GM21576 (cell line): ENCODE results near the gene CPT1B.
A peak's percentile ranks its signal among the peaks of the same experiment; 100 is the strongest.
"Not testable (repeated sequence)": the region's sequence is repeated elsewhere in the genome, so short reads cannot be mapped to it uniquely, and the experiment has no call there.

Experiments used
- ATAC-seq: cut with Tn5 transposase; IDR thresholded peaks from one replicate; pipeline ENCODE4 v1.9.1; 2021; ENCODE audit warnings: mild to moderate bottlenecking, moderate library complexity; ENCODE audit not compliant: unreplicated experiment

CPT1B gene

DNA sequence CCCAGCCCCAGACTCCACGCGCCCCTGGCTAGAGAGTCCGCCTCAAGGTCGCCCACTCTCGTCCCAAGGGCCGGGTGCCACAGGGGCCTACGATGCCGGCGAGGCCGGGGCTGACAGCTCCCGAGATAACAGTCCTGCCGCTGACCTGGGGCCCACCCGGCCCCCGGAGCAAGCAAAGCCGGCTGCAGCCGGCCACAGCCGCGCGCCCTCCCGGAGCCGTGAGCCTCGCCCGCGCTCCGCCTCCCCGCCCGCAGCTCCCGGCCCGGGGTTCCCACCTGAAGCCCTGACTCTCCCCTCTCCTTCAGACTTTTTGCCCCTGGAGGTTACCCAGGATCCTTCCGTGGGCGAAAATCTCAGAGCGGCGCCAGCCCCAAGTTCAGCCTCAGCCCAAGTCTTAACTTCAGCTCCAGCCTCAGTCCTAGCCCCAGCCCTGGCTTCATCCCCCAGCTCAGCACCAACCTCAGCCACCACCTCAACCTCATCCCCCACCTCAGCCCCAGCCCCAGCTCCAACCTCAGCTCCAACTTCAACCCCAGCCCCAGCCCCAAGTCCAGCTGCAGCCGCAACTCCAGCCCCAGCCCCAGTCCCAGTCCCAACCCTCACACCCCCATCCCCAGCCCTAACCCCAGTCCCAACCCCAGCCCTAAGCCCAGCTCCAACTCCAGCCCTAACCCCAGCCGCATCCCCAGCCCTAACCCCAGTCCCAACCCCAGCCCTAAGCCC is 30.8 kb downstream of the CPT1B start:
- no peak for ATAC-seq

DNA sequence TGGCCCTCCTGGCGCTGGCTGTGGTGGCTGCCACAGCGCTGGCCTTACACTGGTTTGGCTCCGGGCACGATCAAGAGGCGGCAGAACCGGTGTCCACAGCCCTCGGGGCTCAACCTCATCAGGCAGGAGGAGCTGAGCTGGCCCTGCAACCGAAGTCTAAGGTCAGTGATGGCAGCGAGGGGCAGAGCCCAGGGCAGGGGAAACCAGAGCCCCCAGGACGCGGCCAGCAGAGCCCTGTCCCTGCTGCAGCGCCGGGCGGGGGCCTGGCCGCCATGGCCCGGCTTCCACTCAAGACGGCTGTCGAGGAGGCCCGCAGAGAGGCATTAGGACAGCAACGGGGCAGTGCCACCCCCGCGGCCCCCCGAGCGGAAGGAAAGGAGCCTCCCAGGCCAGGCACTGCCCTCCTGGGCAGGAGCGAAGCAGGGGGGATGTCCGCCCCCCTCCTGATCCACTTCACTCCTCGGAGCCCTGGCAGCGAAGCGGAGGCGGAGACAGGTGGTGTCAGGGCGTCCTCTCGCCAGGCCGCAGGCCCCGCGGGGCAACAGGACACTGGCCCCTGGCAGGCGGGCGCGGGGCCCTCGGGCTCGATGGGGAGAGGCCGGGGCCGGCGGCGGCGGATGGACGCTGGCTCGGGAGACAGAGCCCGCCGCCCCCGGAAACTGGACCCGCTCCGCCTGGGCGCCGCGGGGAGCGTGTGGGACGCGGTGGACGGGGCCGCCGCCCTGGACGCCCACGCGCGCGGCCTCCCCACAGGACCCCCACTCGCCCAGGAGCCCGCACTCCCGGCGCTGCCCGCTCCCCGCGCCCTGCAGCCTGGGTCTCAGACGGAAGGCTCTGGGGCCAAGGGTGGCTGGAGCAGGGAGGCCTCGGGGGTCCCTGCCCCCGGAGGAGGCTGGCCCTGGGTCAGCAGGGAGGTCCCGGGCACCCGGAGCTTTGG is 31.6 kb downstream of the CPT1B start:
- no peak for ATAC-seq

DNA sequence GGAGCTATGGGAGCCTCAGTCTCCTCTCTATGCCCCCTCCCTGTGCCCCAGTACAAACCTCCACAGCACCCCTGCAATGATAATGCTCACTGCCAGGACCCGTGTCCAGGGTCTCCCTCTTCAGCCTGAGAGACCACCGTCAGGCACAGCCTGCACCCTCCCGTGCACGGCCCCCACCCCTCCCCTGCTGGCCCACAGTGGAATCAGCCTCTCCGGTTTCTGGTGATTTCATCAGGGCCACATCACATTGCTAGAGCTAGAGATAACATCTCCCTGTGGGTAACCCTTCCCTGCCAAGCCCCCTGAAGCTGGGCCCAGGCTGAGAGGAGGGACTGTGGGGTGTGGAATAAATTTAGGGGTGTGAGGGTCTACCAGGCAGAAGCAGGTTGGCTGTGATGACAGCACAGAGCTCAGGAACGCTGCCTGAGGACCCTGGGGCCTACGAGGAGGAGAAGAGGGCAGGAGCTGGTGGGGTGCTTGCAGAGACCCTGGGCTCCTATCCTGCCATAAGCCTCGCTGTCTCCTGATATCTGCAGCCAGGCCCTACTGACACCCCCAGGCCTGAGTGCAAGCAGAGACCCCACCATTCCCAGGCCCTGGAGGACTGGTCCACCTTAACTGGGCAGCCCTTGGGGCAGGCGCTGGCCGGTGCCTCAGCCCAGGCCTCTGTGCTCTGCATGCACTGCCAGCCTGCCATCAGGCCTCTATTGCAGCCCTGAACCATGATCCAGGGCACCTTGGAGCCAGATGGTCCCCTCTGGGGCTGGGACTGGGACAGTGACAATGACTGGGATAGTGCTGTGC is 32.5 kb downstream of the CPT1B start, which contains the start of gene KLHDC7B:
Gene KLHDC7B (plus strand): TSS at position 378 of the 804 bp plus-strand sequence. CDS start 345 bp downstream, at position 723.
- ATAC-seq, result no peak

DNA sequence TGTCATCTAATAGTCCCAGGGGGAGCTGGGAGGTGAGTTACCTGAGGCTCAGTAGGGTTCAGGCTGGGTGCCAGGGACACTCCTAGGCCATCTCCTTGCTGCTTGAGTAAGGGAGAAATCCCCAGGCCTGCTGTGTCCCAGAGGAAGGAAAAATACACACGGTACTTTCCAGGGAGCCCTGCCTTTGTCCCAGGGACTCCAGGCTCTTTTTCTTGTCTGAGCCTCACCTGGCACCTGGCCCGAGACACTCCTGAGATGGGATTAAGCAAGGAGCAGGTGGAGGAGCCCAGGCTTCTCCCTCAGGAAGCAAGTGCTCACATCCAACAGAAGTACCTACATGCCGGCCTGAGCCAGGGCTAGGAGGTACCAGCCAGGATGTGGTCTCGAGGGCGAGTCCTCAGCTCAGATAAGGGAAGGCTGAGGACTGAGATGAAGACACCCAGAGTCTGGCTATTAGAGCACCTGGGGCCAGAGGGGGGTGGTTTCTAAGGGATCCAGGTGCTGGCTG is 33.4 kb downstream of the CPT1B start:
- no peak for ATAC-seq

DNA sequence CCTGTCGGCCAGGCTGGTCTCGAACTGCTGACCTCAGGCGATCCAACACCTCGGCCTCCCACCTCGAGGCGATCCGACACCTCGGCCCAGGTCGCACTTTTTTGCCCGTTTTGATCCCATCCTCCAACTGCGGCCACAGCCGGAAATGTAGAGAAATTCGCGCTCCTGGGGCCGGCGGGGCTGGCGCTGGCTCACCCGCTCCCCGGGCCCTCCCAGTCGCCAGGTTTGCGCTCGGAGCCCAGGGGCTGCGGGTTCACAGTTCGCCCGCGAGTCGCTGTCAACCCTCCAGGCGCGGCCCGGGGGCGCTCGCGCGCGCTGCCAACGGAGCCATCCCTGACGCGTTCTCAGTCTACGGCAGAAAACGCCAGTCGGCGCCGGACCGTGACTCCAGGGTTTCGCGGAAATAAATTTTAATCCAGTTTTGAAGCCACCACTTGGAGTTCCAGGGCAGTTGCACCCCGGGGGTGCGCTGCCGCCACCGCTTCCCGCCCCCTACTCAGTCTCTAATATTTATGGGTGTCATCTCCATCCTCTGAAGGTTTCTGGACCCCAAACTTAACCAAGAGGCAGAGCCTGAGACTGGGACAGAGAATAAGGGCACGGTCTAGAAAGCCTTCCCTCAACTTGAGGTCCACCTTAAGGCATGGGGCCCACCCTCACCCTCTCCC is 34.0 kb downstream of the CPT1B start:
- ATAC-seq, result no peak

DNA sequence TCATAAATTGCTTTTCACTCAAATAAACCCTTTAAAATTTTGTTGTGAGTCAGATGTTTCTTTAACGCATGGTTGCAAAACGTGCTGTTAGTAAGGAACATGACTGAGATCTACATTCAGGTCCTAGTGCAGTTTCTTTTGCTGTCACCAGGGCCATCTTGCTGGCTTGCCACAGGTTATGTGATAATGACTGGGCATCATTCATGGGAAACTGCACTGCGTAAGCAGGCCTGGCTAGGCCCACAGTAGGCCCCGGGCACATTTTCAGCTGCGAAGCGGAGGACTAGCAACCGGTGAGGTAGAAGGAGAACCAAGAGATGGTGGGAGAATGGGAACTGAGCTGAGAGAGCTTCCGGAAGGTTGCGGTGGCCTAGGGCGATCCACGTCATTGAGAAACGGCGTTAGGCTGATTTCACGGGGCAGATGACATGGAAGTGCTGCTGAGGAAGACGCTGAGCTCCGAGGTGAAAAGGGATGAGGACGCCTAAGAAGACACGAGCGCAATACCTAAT is 35.8 kb downstream of the CPT1B start:
- ATAC-seq, result no peak

DNA sequence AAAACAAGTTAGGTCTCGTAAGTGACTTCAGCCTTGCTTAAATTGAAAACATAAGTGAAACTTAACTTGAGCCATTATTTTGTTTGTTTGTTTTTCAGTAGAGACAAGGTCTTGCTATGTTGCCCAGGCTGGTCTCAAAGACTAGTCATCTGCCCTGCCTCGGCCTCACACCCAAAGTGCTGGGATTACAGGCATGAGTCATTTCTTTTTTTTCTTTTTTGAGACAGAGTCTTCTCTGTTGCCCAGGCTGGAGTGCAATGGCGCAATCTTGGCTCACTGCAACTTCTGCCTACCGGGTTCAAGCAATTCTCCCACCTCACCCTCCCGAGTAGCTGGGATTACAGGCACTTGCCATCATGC is 36.6 kb downstream of the CPT1B start:
- not testable (repeated sequence) for ATAC-seq

DNA sequence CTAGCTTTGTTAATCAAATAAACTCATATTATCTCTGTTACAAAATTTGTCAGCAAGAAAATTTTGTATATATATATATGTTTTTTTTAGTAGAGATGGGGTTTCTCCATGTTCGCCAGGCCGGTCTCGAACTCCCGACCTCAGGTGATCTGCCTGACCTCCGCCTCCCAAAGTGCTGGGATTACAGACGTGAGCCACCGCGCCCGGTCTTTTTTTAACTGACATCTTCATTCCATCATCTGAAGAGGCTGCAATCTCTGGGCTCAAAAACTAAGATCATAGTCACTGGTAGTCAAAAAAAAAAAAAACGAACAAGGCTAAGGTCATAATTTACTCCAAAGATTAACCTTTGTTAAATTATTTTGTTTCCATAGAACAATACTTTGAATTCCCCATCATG is 37.8 kb downstream of the CPT1B start:
- no peak for ATAC-seq

DNA sequence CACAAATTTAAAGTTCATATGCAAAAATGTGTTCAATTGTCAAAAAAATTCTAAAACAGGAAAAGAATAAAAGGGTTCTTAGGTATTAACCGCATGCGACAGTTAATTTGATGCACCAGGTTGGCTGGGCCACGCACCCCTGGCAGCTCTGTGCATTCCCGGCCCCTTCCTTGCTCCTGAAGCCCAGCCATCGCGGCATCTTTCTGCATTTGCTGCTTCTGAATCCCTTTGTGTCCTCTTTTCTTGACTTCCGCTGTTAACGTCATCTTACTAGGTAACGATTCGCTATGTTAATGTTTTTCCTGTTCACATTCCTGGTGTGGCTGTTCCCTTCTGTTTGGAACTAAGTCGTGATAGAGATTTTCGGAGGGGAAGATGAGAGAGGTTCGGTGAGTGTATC is 40.5 kb downstream of the CPT1B start:
- ATAC-seq, result no peak

DNA sequence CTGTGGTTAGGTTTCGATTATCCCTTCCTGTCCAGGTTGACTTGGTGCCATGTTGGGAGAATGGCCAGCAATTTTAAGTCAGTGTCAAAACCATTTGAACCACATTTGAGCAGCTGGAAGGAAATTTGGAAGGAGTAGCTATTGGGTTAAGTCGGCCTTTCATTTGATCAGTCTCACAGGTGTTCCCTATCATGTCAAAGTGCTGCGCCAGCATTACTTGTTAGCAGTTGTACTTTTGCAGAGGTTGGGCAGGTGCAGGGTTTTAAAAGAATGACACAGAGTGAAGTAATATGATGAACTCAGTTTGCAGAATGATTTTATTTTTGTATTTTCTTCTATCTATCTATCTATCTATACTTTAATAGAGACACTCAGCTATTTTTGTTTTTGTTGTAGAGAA is 42.0 kb downstream of the CPT1B start:
- ATAC-seq, result no peak

DNA sequence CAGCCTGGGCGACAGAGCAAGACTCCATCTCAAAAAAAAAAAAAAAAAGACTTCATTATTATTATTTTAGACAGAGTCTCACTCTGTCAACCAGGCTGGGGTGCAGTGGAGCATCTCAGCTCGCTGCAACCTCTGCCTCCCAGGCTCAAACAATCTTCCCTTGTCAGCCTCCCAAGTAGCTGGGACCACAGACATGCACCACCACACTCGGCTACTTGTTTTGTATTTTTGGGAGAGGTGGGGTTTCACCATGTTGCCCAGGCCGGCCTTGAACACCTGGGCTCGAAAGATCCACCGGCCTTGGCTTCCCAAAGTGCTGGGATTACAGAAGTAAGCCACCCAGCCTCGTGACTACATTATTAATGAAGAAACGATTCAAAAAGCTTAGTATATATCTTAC is 43.1 kb downstream of the CPT1B start:
- ATAC-seq, result no peak

DNA sequence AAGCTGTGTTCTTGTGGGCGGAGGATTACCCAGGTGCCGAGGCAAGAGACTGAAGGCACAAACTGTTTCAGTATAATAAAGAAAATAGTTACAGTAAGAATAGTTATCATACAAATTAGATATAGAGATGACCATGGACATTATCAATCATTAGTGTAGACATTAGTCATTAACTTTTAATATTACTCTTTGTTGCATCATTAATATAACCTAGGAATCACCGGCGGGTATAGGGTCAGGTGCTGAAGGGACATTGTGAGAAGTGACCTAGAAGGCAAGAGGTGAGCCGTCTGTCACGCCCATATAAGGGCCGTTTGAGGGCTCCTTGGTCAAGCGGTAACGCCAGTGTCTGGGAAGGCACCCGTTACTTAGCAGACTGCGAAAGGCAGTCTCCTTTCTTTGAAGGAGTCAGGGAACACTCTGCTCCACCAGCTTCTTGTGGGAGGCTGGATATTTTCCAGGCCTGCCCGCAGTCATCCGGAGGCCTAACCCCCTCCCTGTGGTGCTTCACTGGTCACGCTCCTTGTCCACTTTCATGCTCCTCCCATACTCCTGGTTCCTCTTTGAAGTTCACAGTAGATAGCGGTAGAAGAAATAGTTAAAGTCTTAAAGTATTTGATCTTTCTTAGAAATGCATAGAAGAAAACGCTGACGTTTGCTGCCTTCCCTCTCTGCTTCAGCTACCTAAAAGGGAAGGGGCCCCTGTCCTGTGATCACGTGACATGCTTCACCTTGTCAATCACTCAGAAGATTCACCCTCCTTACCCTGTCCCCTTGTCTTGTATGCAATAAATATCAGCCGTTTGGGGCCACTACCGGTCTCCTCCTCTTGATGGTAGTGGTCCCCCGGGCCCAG is 44.1 kb downstream of the CPT1B start:
- ATAC-seq, result not testable (repeated sequence)

DNA sequence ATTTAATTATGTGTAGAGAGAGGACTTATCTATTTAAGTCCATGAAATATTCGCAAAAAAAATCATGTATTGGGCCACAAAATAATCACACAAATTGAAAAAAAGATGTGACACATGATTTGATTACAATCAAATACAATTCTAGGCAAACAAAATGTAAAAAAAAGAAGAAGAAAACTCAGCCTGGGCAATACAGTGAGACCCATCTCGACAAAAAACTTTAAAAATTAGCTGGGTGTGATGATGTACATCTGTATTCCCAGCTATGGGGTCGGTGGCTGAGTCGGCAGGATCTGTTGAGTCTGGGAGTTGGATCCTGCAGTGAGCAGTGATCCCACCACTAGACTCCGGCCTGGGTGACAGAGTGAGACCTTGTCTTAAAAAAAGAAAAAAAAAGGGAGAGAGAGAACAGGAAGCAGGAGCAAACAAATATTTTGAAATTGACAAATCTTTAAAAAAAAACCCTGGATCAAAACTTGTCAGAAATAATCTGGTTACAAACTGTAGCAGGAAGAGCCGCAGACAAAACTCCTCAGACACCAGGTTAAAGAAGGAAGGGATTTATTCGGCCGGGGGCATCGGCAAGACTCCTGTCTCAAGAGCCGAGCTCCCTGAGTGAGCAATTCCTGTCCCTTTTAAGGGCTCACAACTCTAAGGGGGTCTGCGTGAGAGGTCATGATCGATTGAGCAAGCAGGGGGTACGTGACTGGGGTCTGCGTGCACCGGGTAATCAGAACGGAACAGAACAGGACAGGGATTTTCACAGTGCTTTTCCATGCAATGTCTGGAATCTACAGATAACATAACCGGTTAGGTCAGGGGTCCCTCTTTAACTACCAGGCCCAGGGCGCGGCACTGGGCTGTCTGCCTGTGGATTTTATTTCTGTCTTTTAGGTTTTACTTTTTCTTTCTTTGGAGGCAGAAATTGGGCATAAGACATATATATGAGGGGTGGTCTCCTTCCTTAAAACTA is 45.1 kb downstream of the CPT1B start:
- no peak for ATAC-seq

DNA sequence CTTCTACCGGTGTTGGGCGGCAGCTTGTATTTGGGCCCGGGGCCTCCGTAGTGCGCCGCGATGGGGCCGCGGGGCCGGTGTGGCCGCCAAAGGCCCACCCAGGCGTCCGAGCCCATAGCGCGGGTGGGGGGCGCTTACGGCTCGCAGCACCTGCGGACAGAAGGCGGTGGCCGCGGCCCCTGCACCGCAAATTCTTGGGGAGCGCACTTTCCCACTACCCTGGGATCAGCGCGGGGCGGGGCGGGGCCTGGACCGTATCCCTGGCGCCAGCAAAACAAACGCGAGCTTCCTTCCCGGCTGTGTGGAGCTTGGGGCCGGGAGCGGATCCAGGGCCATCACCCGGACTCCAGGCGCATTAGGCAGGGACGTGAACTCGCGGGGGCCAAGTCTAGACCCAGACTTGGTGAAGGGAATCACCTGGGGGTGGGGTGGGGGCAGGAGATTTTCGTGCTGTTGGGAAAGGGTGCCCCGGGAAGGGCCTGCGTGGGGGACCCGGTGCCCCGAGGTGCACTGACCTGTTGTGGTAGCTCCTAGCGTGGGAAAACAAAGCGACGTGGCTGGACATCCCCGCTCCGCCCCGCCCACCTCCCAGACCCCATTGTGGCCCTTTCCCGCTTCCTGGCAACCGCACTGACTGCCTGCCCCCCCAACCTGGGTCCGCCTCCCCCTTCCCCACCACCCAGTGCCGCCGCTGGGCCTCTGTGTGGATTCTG is 46.1 kb downstream of the CPT1B start:
- no peak for ATAC-seq

DNA sequence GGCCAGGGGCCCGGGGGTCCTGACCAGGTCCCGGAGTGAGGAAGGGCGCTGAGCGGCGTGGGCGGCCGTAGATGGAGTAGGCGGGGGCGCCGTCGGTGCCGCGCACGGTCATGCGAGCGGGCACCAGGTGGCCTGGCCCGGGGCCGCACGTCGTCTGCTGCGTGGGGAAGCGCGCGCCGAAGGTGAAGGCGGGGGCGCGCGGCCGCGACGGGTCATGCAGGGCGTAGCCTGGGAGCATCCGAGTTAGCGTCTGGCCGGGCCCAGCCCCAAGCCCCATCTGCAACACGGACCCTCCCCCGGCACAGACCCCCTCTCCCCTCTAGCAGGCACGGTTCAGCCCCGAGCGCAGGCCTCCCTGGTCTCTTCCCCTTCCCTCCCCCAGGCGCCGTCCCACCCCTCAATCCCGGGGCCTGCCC is 46.7 kb downstream of the CPT1B start:
- ATAC-seq, result peak; percentile 30

DNA sequence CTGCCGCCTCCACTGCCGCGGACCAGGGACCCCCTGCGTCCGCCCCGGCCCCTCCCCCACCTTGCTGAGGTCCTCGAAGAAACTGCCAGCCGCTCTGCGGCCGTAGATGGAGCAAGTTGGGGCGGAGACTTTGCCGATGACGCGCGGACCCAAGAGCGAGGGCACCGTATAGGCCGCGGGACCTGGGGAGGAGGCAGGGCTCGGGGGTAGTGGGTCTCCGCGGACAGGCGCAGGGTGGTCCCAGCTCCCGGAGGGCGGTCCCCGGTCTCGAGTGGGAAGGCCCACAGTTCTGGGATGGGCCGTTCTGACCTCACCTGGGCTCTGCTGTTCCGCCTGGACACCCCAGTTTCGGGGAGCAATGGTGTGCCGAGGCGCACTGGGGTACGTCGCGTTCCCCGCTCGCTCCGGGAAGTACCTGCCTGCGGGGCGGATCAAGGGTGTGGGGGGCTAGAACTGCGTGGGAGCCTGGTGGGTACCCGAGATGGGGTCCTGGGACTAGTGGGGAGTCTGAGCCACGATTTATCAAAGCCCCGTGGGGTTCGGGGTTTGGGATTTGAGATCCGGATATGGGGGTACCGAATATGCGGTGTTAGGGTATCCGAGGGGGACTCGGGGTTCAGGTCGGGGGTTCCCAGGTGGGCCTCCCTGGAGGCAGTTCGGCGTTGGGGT is 47.2 kb downstream of the CPT1B start:
- peak; percentile 21 for ATAC-seq

DNA sequence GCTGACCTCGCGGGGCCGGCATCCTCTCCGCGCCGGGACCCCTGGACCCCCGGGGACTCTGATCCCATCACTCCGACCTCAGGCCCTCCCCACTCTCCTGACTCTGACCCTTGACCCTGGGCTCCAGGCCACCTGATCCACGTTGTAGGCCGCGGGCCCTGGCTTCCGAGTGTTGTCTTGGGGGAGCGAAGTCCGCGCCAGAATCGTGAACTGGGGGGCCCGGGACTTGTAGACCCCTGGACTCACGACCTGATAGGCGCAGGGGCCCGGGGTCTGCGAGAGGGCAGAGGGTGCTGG is 47.7 kb downstream of the CPT1B start:
- no peak for ATAC-seq
